ENCODE measurements around the gene SLC6A3.
A peak's percentile ranks its signal among the peaks of the same experiment; 100 is the strongest.
"Not testable (repeated sequence)": the region's sequence is repeated elsewhere in the genome, so short reads cannot be mapped to it uniquely, and the experiment has no call there.

Gene SLC6A3

DNA sequence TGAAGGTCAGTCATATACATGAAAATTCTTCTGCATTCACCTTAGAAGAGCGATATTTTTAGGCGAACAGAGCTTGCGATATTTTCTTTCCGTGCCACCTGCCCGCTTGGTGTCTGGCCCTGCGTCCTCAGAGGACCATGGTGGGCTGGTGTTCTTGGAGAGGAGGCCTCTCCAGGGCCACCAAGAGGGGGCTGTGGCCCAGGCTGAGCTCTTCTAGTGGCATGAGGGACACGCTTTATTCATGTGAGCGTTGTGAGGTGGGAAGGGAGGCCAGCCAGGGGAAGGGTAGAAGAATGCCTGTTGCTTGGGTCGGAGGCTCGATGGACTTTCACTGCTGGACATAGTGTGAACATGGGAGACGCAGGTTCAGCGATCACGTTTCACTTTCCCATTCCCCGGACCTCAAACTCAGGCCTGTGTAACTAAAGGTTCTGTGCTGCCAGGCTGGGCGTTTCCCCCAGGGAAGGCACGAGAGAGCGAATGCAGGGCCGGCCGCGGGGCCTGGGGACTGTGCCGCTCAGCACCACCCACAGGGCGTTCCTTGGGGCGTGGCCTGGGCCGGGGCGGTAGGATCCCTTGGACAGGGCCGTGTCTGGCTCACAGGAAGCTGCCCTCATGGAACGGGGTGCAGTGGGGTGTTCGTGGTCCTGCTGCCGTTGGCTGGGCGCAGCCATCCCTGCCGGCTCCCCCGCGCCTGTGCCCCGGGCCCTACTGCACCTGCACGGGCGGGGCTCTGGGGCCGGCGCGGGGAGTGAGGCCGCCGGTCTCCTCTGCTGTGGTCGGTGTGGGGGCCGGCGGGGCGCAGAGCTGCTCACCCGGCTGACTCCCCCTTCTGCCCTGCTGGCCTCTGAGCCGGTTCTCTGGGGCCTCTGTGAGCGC is 59.6 kb downstream of the SLC6A3 start:
- no peak for DNase-seq

DNA sequence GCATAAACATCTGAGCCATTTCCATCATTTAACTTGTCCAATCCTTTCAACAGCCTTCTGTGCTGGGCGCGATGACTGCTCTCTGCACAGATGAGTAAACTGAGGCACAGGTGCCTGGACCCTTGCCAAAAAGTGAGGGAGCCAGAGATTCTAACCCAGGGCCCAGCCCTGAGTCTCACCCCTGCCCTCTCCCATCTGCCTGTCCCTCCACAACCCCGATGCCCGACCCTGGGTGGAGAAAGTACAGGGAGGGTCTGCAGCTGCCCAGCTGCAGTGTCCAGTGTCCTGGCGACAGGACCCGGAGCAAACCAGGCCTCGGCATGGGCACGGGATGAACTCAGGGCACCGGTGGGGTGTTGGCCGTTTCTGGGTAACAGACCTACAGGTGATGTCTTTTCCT is 60.7 kb downstream of the SLC6A3 start:
- no peak for DNase-seq

DNA sequence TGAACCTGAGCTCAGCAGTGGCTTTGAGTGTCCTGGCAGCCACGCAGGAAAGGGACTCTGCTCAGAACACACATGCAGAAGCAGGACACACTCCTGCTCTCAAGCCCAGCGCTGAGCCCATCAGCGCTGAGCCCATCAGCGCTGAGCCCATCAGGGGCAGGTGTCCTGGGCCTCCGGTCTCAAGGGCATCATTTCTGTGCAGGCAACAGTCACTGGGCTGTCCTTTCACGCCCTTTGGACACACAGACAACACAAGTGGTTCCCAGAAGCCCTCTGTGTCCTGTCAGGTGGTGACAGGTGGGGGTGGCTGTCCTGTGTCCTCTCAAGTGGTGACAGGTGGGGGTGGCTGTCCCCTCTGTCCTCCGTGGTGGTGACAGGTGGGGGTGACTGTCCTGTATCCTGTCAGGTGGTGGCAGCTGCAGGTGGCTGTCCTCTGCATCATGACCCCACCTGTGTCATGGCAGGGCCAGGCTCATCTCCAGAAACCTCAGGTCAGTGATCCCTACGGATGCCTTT is 61.3 kb downstream of the SLC6A3 start:
- DNase-seq = no peak

DNA sequence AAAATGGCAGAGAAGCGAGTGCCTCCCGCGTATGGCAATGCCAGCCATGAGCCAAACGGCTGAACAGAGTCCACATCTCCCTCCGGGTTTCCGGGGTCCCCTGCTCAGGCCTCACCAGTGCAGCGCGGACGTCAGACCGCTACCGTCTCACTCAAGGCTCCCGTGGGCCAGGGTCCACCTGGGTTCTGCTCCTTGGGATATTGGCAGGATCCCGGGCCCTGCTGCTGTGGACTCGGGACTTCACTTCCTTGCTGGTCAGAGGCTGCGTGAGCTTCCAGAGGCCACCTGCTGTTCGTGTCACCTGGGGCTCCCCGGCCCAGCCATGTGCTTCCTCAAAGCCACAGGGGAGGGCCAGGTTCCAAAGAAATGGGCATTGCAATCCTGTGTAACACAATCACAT is 61.9 kb downstream of the SLC6A3 start:
- DNase-seq = no peak

DNA sequence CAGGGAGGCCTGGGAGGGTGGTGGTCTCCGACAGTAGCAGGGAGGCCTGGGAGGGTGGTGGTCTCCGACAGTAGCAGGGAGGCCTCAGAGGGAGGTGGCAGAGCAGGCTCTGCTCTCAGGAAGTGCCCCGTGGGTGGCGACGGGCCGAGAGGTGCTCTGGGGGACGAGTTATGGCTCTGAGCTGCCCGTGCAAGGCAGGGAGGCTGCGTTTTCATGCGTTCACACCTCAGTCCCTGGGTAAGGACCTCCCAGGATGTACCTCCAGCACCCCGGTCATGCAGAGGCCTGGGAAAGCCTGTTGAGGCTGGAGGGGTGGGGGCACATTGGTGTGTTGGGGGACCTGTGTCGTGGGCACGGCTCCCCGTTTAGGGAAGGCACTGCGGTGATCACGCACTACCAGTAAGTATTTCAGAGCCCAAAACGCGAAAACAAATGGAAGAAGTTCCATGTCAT is 63.0 kb downstream of the SLC6A3 start:
- DNase-seq = no peak

DNA sequence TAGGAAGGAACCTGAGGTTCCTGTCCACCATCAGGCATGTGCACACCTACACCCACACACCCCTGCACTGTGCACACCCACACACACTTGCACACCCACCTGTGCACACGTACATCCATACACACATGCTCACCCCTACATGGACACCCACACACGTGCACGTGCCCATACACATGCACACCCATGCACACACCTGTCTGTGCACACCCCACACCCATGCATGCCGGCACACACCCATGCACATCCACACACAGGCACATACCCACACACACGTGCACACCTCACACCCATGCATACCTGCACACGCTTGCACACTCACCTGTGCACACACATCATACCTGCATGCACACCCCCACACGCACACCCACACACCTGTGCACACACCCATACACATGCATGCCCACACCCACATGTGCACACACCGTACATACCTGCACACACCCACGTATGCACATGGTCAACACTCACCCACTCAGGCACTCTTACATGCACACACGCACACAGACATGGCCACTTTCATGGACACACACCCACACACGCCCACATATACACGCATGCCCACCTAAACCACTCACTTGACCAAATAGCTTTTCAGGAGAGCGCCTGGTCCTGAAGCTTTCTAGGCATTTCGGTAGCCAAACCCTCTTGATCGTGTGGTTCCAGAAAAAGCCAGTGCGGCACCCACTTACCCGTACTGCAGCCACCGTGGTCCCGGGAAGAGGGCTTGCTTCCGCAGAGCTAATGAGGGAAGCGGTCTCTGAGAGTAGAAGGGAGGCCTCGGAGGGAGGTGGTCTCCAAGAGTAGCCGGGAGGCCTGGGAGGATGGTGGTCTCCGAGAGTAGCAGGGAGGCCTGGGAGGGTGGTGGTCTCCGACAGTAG is 63.6 kb downstream of the SLC6A3 start:
- no peak for DNase-seq

DNA sequence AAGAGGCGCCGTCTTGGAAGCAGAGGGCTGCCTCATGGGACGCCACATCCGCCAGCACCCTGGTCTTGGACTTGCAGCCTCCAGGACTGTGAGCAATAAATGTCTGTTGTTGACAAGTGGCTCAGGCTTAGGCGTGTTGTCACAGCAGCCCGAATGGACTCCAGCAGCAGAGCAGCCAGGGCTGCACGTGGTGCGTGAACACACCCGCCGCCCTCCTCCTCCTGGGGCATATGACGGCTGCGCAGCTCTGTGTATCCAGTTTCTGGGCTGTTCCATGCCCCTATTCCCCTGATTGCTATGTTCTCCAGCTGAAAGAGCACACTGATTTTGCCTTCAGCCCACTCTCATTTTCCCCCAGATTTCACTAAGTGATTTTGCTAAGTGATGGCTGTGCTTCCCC is 64.3 kb downstream of the SLC6A3 start:
- DNase-seq = no peak

DNA sequence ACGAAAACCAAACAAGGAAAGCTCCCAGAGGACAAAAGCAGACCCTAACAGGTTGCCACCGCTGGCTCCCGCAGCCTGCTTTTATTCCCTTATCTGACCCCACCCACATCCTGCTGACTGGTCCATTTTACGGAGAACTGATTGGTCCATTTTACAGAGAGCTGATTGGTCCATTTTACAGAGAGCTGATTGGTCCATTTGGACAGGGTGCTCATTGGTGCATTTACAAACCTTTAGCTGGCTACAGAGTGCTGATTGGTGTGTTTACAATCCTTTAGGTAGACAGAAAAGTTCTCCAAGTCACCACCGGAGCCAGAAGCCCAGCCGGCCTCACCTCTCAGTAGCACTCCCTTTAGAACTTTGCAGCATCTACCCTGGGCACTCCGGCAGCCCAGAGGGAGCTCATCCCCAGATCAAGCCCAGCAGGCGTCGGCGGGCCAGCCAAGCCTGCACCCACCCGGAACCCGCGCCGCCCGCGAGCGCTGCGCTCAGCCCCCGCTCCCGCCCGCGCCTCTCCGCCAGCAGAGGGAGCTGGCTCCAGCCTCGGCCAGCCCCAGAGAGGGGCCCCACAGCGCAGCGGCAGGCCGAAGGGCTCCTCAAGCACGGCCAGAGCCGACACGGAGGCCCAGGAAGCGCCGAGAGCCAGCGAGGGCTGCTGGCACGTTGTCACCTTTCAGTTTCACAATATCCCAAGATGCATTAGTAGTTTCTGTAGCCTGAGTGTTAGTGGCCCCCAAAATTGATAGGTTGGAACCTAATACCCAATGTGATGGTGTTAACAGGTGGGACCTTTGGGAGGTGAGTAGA is 65.0 kb downstream of the SLC6A3 start:
- peak; percentile 66 for DNase-seq

DNA sequence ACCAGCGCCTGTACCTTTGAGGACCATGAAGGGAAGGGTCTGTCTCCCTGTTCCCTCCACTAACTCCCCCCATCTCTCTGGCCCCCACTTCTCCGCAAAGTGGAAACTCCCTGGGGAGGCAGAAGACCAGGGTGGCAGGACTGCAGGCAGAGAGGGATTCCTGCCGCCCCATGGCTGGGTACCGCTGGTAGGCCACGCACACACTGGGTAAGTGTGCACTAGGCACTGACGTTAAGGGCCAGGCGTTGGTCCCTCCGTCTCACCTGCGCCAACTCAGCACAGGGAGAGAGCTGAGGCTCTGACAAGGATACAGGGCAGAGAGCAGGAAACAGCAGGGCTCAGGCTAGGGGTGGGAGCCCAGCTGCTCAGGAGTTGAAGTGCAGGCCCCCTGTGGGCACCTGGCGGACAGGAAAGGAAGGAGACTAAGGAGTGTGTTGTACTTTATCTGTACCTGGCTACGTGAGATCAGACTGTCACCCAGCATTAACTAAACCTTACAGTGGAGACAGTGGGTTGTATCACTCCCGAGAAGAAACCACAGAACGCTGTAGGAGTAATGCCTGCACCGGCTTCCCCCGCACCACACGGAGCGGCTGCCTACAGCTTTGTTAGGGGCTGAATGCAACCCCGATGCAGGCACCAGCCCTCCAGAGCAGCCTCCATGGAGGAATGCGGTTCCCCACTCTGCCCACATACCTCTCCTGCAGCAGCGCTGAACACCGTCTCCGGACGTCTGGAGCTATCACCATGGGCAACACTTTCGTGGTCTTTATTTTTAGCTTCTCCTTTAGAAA is 66.2 kb downstream of the SLC6A3 start:
- no peak for DNase-seq

DNA sequence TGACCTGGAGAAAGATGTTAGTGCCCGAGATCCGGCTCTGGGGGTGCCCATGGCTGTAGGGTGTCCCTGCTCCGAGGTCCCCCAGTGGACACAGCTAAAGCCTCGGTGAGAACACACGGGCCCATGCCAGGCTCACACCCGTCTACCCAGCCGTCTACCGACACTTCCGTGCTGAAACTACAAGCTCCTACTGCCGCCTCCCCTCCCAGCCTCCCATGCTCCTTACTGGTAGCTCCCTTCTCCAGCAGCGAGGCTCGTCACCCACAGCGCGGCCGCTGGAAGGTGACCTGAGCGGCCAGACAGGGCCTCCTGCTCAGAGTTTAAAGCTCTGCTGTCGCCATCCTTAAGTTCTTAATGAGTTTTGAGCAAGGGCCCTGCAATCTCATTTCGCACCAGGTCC is 67.1 kb downstream of the SLC6A3 start:
- no peak for DNase-seq

DNA sequence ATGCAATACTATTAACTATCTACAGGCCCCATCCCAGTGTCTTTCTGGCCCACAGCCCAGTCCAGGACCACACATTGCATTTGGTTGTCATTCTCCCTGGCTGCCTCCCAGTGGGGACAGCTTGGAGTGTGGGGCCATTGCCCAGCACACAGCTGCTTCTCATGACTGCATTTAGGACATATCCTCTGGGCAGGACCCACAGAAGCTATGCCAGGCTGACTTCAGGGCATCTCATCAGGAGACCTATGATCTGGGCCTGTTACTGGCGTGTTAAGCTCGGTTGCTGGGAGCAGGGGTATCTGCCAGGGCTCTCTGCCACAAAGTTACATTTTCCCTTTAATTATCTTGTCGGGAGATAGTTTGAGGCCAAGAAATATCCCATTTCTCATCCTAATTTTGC is 68.3 kb downstream of the SLC6A3 start:
- DNase-seq = no peak

DNA sequence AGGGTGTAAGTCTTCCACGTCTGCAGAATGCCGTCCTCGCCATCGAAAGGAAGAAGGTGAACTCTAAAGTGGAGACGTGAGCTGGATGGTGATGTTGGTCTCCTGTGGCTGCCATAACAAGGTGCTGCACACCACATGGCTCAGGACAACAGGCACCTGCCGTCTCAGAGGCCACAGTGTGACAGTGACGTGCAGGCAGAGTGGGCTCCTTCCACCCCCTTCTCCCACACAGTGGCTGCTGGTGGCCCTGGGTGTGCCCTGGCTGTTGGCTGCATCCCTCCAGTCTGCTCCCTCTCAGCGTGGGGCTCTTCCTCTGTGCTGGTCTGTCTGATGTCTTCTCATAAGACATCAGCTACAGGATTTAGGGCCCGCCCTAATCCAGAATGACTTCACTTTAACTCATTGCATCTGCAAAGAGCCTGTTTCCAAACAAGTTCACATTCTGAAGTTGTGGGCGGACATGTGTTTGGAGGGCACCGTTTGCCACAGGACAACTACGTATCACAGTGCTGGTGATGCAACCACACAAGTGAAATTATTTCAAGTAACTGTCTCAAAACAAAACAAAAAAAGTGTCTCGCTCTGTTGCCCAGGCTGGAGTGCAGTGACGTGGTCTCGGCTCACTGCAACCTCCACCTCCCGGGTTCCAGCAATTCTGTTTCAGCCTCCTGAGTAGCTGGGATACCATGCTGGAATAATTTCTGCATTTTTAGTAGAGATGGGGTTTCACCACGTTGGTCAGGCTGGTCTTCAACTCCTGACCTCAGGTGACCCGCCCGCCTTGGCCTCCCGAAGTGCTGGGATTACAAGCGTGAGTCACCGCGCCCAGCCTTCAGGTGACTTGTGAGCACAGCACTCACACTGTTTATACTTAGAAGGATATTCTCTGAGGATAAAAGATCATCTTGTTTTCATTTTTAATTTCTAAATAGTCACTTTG is 69.1 kb downstream of the SLC6A3 start:
- no peak for DNase-seq

DNA sequence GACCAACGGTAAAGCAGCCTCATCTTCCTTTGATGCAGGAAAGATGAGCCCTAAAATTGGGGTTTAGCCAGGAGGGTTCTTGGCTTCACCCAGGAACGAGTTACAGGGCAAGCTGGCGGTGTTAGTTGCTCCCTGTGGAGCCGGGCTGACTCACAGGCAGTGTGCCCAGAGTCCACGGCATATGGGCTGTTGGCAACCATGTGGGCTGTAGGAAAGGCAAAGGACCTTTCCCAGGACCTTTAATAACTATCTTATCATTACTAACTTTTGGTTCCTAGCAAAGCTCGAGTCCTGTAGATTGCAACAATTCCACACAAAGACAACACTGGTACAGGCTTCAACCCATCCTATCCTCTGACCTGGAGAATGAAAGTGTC is 70.6 kb downstream of the SLC6A3 start:
- DNase-seq = no peak

DNA sequence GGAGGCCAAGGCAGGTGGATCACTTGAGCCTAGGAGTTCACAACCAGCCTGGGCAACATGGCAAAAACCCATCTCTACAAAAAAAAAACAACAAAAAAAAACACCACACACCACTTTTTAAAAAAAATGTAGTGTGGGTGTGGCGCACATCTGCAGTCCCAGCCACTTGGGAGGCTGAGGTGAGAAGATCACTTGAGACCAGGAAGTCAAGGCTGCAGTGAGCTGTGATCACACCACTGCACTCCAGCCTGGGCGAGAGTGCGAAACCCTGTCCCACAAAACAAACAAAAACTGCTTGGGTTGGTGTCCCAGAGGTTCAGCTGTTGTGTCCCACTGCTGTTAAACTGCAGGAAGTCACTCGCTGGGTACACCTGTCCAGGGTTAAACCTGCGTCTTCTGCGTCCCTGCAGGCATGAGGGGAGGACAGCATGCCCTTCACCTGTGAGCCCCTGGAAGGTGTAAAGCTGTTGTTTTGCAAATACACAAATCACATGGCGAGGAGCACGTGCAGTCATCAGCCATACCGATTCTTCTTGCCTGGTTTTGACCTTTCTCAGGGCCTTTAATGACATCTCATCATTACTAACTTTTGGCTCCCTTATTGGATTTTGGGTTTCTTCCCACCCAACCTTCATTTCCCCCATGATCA is 71.1 kb downstream of the SLC6A3 start:
- DNase-seq = no peak

DNA sequence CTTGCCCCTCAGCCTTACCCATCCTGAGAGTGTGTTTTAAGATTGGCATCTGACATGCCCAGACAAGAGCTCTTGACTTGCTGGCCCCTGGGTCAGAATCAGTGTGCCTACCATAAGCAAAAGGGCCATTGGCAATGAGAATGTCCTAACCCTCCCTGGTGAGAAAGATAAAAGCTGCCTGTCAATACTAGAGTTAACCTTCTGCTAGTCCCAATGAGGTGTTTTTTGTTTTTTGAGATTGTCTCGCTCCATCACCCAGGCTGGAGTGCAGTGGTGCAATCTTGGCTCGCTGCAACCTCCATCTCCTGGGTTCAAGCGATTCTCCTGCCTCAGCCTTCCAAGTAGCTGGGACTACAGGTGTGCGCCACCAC is 73.3 kb downstream of the SLC6A3 start:
- DNase-seq = not testable (repeated sequence)

DNA sequence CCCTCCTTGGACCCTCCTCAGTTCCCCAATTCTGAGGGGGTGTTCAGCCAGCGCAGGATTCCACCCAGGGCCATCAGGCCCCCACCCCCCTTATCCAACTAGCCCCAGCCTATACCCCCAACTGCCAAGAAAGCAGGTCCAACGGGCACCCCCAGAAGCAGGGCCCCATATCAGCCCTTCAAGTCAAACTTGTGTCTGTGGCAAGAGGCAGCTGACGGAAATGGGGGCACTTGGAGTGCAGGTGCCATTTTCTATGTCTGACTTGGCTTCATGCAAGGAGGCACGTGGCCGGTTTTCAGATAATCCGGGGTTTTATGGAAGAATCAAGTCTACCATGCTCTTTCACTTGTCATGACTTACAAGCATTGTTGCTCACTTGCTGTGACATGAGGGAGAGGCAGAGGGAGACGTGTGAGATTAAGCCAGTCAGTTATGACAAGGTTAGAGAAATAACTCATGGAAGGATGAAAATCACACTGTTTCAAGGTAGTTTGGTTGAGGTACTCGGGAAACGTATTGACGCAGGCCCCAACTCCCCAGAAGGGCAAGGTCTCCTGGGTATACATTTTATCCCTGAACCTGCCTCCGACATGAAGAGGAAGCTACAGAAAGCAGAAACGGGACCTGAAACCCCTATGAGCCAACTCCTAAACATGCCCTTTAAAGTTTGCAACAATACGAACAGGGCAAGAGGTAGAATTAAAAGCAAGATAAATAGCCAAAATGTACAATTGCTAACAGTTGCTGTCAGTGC is 73.8 kb downstream of the SLC6A3 start:
- DNase-seq = no peak

DNA sequence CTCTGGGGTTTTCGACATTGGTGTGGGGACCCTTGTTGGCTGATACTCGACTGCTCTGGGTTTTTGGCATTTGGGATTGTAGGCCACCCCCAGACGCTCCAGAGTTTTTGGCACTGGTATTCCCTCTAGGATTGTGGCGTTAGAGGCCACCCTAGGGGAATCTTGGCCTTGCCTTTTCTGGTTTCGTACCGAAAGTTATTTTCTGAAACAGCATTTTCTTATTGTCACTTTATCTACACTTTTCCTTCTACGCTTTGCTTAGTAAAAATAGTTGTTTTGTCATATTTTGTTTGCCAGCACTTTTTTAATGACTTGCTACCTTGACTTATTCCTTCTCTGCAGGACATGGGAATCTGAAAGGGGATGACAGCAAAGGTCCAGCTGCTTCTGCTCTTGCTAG is 75.2 kb downstream of the SLC6A3 start:
- DNase-seq = no peak

DNA sequence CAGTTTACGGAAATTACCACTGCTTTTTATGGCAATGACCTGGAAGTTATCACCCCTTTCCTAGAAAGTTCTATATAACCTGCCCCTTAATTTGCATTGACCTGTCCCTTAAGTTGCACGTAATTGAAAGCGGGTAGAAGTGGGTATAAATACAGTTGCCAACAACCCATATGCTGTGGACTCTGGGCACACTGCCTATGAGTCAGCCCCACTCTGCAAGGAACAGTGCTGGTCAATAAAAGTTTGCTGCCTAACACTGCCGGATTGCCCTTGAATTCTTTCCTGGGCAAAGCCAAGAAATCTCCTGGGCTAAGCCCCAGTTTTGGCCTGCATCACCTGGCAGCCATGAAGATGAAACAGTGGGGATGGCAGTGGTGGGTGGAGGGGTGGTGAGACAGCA is 76.5 kb downstream of the SLC6A3 start:
- no peak for DNase-seq

DNA sequence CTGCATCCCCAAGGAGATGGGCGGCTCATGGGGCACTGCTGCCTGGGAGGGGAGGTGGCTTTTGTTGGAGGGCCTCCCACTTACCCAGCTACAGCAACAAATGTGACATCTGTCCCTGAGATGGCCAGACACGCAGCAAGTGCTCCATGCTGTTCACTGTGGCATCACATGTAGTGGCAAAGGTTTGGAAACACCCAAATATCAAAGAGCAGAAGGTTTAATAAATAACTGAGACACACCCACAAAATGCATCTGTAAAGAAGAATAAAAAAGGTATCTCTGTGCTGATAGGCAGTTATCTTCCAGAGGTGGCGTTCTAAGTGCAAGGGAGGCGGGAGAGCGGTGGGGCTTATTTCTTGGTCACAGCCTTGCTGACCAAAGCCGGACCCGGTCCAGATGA is 77.0 kb downstream of the SLC6A3 start:
- no peak for DNase-seq
